Loucy (cell line): ENCODE results near the gene HEXB.
"Not testable (repeated sequence)": the region's sequence is repeated elsewhere in the genome, so short reads cannot be mapped to it uniquely, and the experiment has no call there.

Experiments
- CTCF ChIP-seq: fragments of 200-600 bp; sonication (generic); conservative IDR thresholded peaks from 2 replicates; pipeline ENCODE4 v1.5.1; 2014; ENCODE audit warnings: mild to moderate bottlenecking, antibody characterized with exemption, low read length
- EZH2phosphoT487 ChIP-seq: fragments of 200-600 bp; IDR thresholded peaks from 2 replicates; pipeline ENCODE4 v1.6.1; 2018; ENCODE audit warnings: antibody characterized with exemption, mild to moderate bottlenecking, moderate library complexity, borderline replicate concordance

- not testable (repeated sequence) for TF ChIP-seq CTCF, EZH2phosphoT487
Measured at GRCh38 chr5:74748742-74749141, 63.7 kb downstream of the HEXB start.
